HepG2 (cell line): ENCODE data around the gene ENTPD2. TPM values are rescaled to one million over a fixed set of nuclear protein-coding genes. Genes with fewer than 3 reads are reported as not detected.
A peak's percentile ranks its signal among the peaks of the same experiment; 100 is the strongest.

ENCODE experiments used
- BCL6 ChIP-seq: IDR thresholded peaks from 2 replicates; pipeline ENCODE4 v1.6.1; 2016; ENCODE audit warnings: missing genetic modification reagents, missing compliant biosample characterization
- EP300 ChIP-seq, 3 experiments: sonication (generic) in 1 of 3; formaldehyde crosslinking in 1 of 3; IDR thresholded peaks; 2 replicates each; pipeline versions ENCODE4 v1.5.1 to v1.6.1; 2011 to 2020; ENCODE audit warnings: low read depth in 2 of 3, low read length in 2 of 3, borderline replicate concordance in 1 of 3, improper control_type of control experiment in 1 of 3, mild to moderate bottlenecking in 1 of 3, missing genetic modification reagents in 1 of 3, moderate library complexity in 1 of 3
- GATAD2A ChIP-seq: IDR thresholded peaks from 2 replicates; pipeline ENCODE4 v1.6.1; 2016
- HIC2 ChIP-seq: sonication (generic); formaldehyde crosslinking; IDR thresholded peaks from 2 replicates; pipeline ENCODE4 v1.9.0; 2022; ENCODE audit warnings: low read depth, missing genetic modification reagents
- HIVEP1 ChIP-seq: sonication (generic); formaldehyde crosslinking; IDR thresholded peaks from 2 replicates; pipeline ENCODE4 v1.4.0; 2020; ENCODE audit warnings: mild to moderate bottlenecking, missing genetic modification reagents
- HNRNPL ChIP-seq: fragments of 200-400 bp; formaldehyde crosslinking; IDR thresholded peaks from 2 replicates; pipeline ENCODE4 v1.6.1; 2017; ENCODE audit warnings: mild to moderate bottlenecking, low read depth, low read length
- KDM5B ChIP-seq: sonication (generic); formaldehyde crosslinking; IDR thresholded peaks from 2 replicates; pipeline ENCODE4 v1.4.0; 2020; ENCODE audit warnings: missing genetic modification reagents, mild to moderate bottlenecking, borderline replicate concordance
- MLLT10 ChIP-seq: sonication (generic); formaldehyde crosslinking; IDR thresholded peaks from 2 replicates; pipeline ENCODE4 v1.4.0; 2020; ENCODE audit warnings: missing genetic modification reagents
- PLRG1 ChIP-seq: fragments of 450-650 bp; conservative IDR thresholded peaks from 2 replicates; pipeline ENCODE4 v1.6.1; 2016
- SP4 ChIP-seq: sonication (generic); formaldehyde crosslinking; IDR thresholded peaks from 2 replicates; pipeline ENCODE4 v1.8.1; 2023; ENCODE audit warnings: mild to moderate bottlenecking, missing genetic modification reagents
- SRSF1 ChIP-seq: fragments of 200-400 bp; formaldehyde crosslinking; optimal IDR thresholded peaks from 2 replicates; pipeline ENCODE3; 2017; ENCODE audit warnings: mild to moderate bottlenecking, low read depth, low read length, moderate library complexity
- U2AF1 ChIP-seq: fragments of 200-400 bp; formaldehyde crosslinking; optimal IDR thresholded peaks from 2 replicates; pipeline ENCODE3; 2017; ENCODE audit warnings: mild to moderate bottlenecking, low read depth, low read length
- ZC3H4 ChIP-seq: sonication (generic); formaldehyde crosslinking; IDR thresholded peaks from 2 replicates; pipeline ENCODE4 v1.4.0; 2020; ENCODE audit warnings: missing genetic modification reagents, borderline replicate concordance
- ZNF501 ChIP-seq: sonication (generic); formaldehyde crosslinking; IDR thresholded peaks from 2 replicates; pipeline ENCODE4 v1.5.1; 2020; ENCODE audit warnings: mild to moderate bottlenecking, moderate library complexity, missing genetic modification reagents
- ZNF552 ChIP-seq: sonication (generic); formaldehyde crosslinking; IDR thresholded peaks from 2 replicates; pipeline ENCODE4 v1.9.0; 2022; ENCODE audit warnings: missing genetic modification reagents, mild to moderate bottlenecking, borderline replicate concordance
- polyA plus RNA-seq, 8 experiments: library from polyadenylated mRNA; depleted of rRNA in 3 of 8; stranded (reverse) in 7 of 8; unstranded in 1 of 8; fragments of >200 nt; fragmentation: Illumina TruSeq in 4 of 8; extraction: Trizol in 4 of 8; gene quantifications; 2 replicates each; pipeline versions ENCODE4 v1.2.1 to v1.2.3, GENCODE V29; 2011 to 2016; ENCODE audit warnings: low read depth in 4 of 8, missing spikeins in 1 of 8, mixed read lengths in 1 of 8; ENCODE audit not compliant: insufficient read depth in 1 of 8
- total RNA-seq, 5 experiments: library from RNA; depleted of rRNA; stranded (reverse); fragments of >200 nt; fragmentation: Illumina TruSeq; extraction: Trizol; gene quantifications; 2 replicates each; pipeline ENCODE4 v1.2.3, GENCODE V29; 2016; ENCODE audit warnings: low read depth in 1 of 5
- TF ChIP-seq, protein P1 (sequence below): sonication (generic); formaldehyde crosslinking; IDR thresholded peaks from 2 replicates; pipeline ENCODE4 v1.5.1; 2020; ENCODE audit warnings: mild to moderate bottlenecking, missing genetic modification reagents, moderate library complexity
- TF ChIP-seq, protein P2 (sequence below): sonication (generic); formaldehyde crosslinking; IDR thresholded peaks from 2 replicates; pipeline ENCODE4 v1.5.0; 2020; ENCODE audit warnings: missing genetic modification reagents, mild to moderate bottlenecking, borderline replicate concordance
- TF ChIP-seq, protein P3 (sequence below): sonication (generic); formaldehyde crosslinking; IDR thresholded peaks from 2 replicates; pipeline ENCODE4 v1.4.0; 2020; ENCODE audit warnings: missing genetic modification reagents

Gene ENTPD2
- total and polyA plus RNA-seq, 2 of the 13 experiments (the other 11 are each of a cell fraction or from before 2014, with no cell fraction given) = 0.95 to 3.2 TPM

DNA sequence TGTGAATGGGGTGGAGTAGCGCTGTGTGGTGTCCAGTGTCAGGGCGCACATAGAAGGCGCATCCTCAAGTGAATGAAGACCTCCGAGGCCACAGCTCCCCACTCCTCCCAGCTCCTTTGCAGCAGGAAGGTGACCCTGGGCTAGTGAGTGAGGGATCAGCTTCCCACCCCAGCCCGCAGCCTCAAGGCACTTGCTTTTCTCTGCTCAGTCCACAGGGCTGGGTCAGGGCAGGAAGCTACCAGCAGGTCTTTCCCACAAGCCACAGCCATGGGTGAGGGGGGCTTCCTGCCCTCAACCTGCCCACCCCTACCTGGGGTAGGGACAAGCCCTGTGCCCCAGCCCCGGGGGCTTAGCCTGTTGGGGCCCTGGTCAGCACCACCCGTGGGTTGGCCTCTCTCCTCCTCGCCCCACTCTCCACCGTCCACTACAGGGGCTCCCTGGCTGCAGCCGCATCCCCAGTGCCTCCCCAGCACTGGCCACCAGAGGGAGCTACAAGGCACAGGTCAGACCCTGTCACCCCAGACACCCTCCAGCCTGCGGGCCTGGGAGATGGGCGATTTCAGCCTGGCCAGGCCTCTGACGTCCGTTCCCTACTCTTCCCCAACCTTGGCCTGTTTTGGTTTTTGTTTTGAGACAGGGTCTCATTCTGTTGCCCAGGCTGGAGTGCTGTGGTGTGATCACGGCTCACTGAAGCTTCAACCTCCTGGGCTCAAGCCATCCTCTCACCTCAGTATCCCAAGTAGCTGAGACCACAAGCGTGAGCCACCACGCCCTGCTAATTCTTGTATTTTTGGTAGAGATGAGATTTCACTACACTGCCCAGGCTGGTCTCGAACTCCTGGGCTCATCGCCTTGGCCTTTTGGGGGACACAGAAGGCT lies 24.6 kb downstream of the ENTPD2 start (continued):
- no peak for TF ChIP-seq ZC3H4 (CRISPR knock-in tag)
- TF ChIP-seq, protein P1, sequence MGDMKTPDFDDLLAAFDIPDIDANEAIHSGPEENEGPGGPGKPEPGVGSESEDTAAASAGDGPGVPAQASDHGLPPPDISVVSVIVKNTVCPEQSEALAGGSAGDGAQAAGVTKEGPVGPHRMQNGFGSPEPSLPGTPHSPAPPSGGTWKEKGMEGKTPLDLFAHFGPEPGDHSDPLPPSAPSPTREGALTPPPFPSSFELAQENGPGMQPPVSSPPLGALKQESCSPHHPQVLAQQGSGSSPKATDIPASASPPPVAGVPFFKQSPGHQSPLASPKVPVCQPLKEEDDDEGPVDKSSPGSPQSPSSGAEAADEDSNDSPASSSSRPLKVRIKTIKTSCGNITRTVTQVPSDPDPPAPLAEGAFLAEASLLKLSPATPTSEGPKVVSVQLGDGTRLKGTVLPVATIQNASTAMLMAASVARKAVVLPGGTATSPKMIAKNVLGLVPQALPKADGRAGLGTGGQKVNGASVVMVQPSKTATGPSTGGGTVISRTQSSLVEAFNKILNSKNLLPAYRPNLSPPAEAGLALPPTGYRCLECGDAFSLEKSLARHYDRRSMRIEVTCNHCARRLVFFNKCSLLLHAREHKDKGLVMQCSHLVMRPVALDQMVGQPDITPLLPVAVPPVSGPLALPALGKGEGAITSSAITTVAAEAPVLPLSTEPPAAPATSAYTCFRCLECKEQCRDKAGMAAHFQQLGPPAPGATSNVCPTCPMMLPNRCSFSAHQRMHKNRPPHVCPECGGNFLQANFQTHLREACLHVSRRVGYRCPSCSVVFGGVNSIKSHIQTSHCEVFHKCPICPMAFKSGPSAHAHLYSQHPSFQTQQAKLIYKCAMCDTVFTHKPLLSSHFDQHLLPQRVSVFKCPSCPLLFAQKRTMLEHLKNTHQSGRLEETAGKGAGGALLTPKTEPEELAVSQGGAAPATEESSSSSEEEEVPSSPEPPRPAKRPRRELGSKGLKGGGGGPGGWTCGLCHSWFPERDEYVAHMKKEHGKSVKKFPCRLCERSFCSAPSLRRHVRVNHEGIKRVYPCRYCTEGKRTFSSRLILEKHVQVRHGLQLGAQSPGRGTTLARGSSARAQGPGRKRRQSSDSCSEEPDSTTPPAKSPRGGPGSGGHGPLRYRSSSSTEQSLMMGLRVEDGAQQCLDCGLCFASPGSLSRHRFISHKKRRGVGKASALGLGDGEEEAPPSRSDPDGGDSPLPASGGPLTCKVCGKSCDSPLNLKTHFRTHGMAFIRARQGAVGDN (CRISPR knock-in tag) = peak; percentile 46; the same call in 1 of the 2 replicates
- TF ChIP-seq HIVEP1 (CRISPR knock-in tag) = 0 out of 2 replicates have a peak, but pooled peaks have one; percentile 24
- no peak for TF ChIP-seq EP300 (IDR thresholded peaks at IDR 0.05; ENCODE audit: low read depth in 2 of 2, low read length in 2 of 2)
- no peak; the same call in 1 of the 2 replicates for TF ChIP-seq EP300 (CRISPR knock-in tag; IDR thresholded peaks at IDR 0.05; ENCODE audit: borderline replicate concordance)
- TF ChIP-seq, protein P2, sequence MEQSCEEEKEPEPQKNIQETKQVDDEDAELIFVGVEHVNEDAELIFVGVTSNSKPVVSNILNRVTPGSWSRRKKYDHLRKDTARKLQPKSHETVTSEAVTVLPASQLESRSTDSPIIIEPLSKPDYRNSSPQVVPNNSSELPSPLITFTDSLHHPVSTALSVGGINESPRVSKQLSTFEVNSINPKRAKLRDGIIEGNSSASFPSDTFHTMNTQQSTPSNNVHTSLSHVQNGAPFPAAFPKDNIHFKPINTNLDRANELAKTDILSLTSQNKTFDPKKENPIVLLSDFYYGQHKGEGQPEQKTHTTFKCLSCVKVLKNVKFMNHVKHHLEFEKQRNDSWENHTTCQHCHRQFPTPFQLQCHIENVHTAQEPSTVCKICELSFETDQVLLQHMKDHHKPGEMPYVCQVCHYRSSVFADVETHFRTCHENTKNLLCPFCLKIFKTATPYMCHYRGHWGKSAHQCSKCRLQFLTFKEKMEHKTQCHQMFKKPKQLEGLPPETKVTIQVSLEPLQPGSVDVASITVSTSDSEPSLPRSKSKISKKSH (CRISPR knock-in tag) = peak; percentile 36; the same call in 1 of the 2 replicates
- TF ChIP-seq SP4 (CRISPR knock-in tag) = peak; percentile 55
- TF ChIP-seq HIC2 (CRISPR knock-in tag) = no peak
- TF ChIP-seq HNRNPL = 0 out of 2 replicates have a peak, but pooled peaks have one; percentile 23
- TF ChIP-seq U2AF1 = peak; percentile 81
- TF ChIP-seq PLRG1 = no peak
- no peak for TF ChIP-seq ZNF552 (CRISPR knock-in tag)
- TF ChIP-seq KDM5B (CRISPR knock-in tag) = 0 out of 2 replicates have a peak, but pooled peaks have one; percentile 33
- no peak for TF ChIP-seq MLLT10 (CRISPR knock-in tag)
- peak; percentile 57; the same call in 1 of the 2 replicates for TF ChIP-seq ZNF501 (CRISPR knock-in tag)
- 0 out of 2 replicates have a peak, but pooled peaks have one; percentile 40 for TF ChIP-seq GATAD2A
- no peak for TF ChIP-seq BCL6 (CRISPR knock-in tag)
- TF ChIP-seq, protein P3, sequence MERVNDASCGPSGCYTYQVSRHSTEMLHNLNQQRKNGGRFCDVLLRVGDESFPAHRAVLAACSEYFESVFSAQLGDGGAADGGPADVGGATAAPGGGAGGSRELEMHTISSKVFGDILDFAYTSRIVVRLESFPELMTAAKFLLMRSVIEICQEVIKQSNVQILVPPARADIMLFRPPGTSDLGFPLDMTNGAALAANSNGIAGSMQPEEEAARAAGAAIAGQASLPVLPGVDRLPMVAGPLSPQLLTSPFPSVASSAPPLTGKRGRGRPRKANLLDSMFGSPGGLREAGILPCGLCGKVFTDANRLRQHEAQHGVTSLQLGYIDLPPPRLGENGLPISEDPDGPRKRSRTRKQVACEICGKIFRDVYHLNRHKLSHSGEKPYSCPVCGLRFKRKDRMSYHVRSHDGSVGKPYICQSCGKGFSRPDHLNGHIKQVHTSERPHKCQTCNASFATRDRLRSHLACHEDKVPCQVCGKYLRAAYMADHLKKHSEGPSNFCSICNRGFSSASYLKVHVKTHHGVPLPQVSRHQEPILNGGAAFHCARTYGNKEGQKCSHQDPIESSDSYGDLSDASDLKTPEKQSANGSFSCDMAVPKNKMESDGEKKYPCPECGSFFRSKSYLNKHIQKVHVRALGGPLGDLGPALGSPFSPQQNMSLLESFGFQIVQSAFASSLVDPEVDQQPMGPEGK (CRISPR knock-in tag) = peak; percentile 62
- peak; percentile 67 for TF ChIP-seq SRSF1
